GM23248 (cell line): ENCODE results near the gene KCNJ18.
"Not testable (repeated sequence)": the region's sequence is repeated elsewhere in the genome, so short reads cannot be mapped to it uniquely, and the experiment has no call there.

Experiments
- EZH2 ChIP-seq: fragments of 200-600 bp; sonication (generic); IDR thresholded peaks from 2 replicates; pipeline ENCODE4 v1.6.1; 2018; ENCODE audit warnings: antibody characterized with exemption, mild to moderate bottlenecking; ENCODE audit not compliant: insufficient read depth, poor library complexity, severe bottlenecking
- EZH2phosphoT487 ChIP-seq: fragments of 200-600 bp; sonication (generic); IDR thresholded peaks from 2 replicates; pipeline ENCODE4 v1.6.1; 2018; ENCODE audit warnings: antibody characterized with exemption, moderate library complexity, mild to moderate bottlenecking, low read depth; ENCODE audit not compliant: insufficient read depth

- not testable (repeated sequence) for TF ChIP-seq EZH2, EZH2phosphoT487
These were observed 22.4 kb downstream of the KCNJ18 start for GRCh38 chr17:21714676-21715075.
